Esophagus (tissue), 2 donors: ENCODE data around the gene PCSK9. TPM values are rescaled to one million over a fixed set of nuclear protein-coding genes. Genes with fewer than 3 reads are reported as not detected.

Experiments used
- polyA plus RNA-seq, 2 donors: library from polyadenylated mRNA; stranded (reverse); fragments of 200-250 nt; gene quantifications; one replicate each; pipeline ENCODE4 v1.2.3, GENCODE V29; 2013
- donor health status: healthy with polysubstance abuse.
- donor health status: Bipolar disorder and iron deficiency.

PCSK9 gene
- polyA plus RNA-seq, 2 donors: 5.1 to 5.3 TPM

Other genes starting within 250 kb of the PCSK9 start
- 10 to 100 TPM; 83.5 to 92.9 TPM for gene TTC22, start 238.2 kb upstream of the PCSK9 start, polyA plus RNA-seq
- gene DHCR24, start 152.4 kb upstream of the PCSK9 start, polyA plus RNA-seq: 100 to 1,000 TPM; 121 to 196 TPM
- 1 to 10 TPM in 1 of 2 donors, under 1 TPM in 1; 0.84 to 1.2 TPM for gene TMEM61, start 58.9 kb upstream of the PCSK9 start, polyA plus RNA-seq
- gene BSND, start 40.6 kb upstream of the PCSK9 start, polyA plus RNA-seq: not detected
- gene USP24, start 175.8 kb downstream of the PCSK9 start, polyA plus RNA-seq: 1 to 10 TPM; 7.4 to 7.6 TPM